Adrenal gland (tissue), 12 donors: Measurements from ENCODE around the gene LTBP2. TPM values are rescaled to one million over a fixed set of nuclear protein-coding genes. Genes with fewer than 3 reads are reported as not detected.

ENCODE experiments used
- DNase-seq, 7 donors: peaks; one replicate each; pipeline ENCODE4 v3.0.0-alpha.2; 2019 to 2020
- H3K27ac ChIP-seq, 5 donors: fragments of 200-600 bp; sonication (generic) in 4 of 5; 1 replicate in 3 of 5; 2 replicates in 2 of 5; pipeline versions ENCODE4 v1.5.1 to v1.8.0; 2016 to 2020; ENCODE audit warnings: mild to moderate bottlenecking in 1 of 5
- H3K27me3 ChIP-seq: fragments of 200-600 bp; 2 replicates; pipeline ENCODE4 v1.8.0; 2021
- H3K36me3 ChIP-seq, 2 donors: fragments of 200-600 bp; replicated peaks in 1 of 2; 1 replicate in 1 of 2; 2 replicates in 1 of 2; pipeline versions ENCODE4 v1.5.1 to v1.8.0; 2018 to 2022
- H3K4me1 ChIP-seq, 2 donors: fragments of 200-600 bp; replicated peaks in 1 of 2; 1 replicate in 1 of 2; 2 replicates in 1 of 2; pipeline versions ENCODE4 v1.5.1 to v1.8.0; 2018 to 2021
- H3K4me3 ChIP-seq, 4 donors: fragments of 200-600 bp; sonication (generic) in 3 of 4; one replicate each; pipeline ENCODE4 v1.5.1; 2016 to 2018
- H3K9me3 ChIP-seq, 3 donors: fragments of 200-600 bp; sonication (generic) in 1 of 3; replicated peaks in 1 of 3; 1 replicate in 2 of 3; 2 replicates in 1 of 3; pipeline versions ENCODE4 v1.5.1 to v1.8.0; 2016 to 2021
- CTCF ChIP-seq, 6 experiments: fragments of 450-650 bp in 4 of 6; fragments of 200-600 bp in 2 of 6; sonication (generic) in 1 of 6; IDR thresholded peaks; 1 replicate in 5 of 6; 2 replicates in 1 of 6; pipeline versions ENCODE4 v1.5.1 to v1.8.0; 2016 to 2021; ENCODE audit warnings: antibody characterized with exemption in 6 of 6, mild to moderate bottlenecking in 2 of 6, moderate library complexity in 1 of 6
- POLR2A ChIP-seq, 2 donors: fragments of 450-650 bp; IDR thresholded peaks; one replicate each; pipeline ENCODE4 v1.6.1; 2017; ENCODE audit warnings: antibody characterized with exemption in 2 of 2, mild to moderate bottlenecking in 2 of 2, moderate library complexity in 1 of 2
- WGBS, 4 donors: extraction: QIAGEN DNeasy Blood & Tissue Kit in 2 of 4; methylation state at CpG; one replicate each; pipeline versions ENCODE4 v1.1.5 to v1.1.7; 2013 to 2017; 5-methylcytosine and 5-hydroxymethylcytosine counted together
- intact Hi-C, 2 donors: fragments of 100-400 bp; cut with DNase I; formaldehyde crosslinking; loops; one replicate each; pipeline versions ENCODE4 v1.14.1 to v1.15.0; 2022 to 2023
- polyA plus RNA-seq, 3 donors: library from polyadenylated mRNA; stranded (reverse); fragments of 200-250 nt in 2 of 3; fragments of 350-450 nt in 1 of 3; fragmentation: Illumina TruSeq in 1 of 3; extraction: RNeasy Lipid Tissue Mini Kit (QIAGEN cat#74804) in 1 of 3; gene quantifications; one replicate each; pipeline ENCODE4 v1.2.3, GENCODE V29; 2013 to 2014
- total RNA-seq, 9 donors: library from RNA; depleted of rRNA in 4 of 9; stranded (reverse); fragments of >200 nt in 4 of 9; fragments of 120-200 nt in 1 of 9; fragmentation: NEBNext Ultra II Directional in 1 of 9; extraction: Animal tissue kit (Norgen Biotek cat#: 25700) in 1 of 9; gene quantifications; one replicate each; pipeline versions ENCODE4 v1.1.0 to v1.2.4, GENCODE V29; 2013 to 2023
- donor health status: healthy with polysubstance abuse.
- donor health status: Bipolar disorder and iron deficiency.
- donor health status: DM: yes; HTN: yes; CAD: no.
- donor health status: DM: no; HTN: no; CAD: no.
- donor health status: DM: no; HTN: no; CAD: no.
- donor health status: DM: yes; HTN: yes; CAD: no.

Gene LTBP2
- total and polyA plus RNA-seq, 12 donors, result 2.1 to 17.0 (median 6.2) TPM

- H3K27ac ChIP-seq, result peak overlapping the region in 1 of 5 donors; percentile 39
- WGBS, 4 donors, result 65 to 80% (median 76%) methylated on average over 6 of the region's 6 CpGs; no CpG with 5 or more reads in 1 of the 4 donors
- no peaks in the 10 kb centered on the region for H3K9me3 ChIP-seq
- TF ChIP-seq POLR2A (IDR thresholded peaks at IDR 0.05), result no peak
- no peak for TF ChIP-seq CTCF (IDR thresholded peaks at IDR 0.05)
- DNase-seq, result peak in 6 of 7 donors; percentile 48 to 79 (median 62)
- no peaks in the 10 kb centered on the region for H3K27me3 ChIP-seq
- intact Hi-C loops, result no loop called here
- no peak overlapping the region for H3K4me3 ChIP-seq
- H3K4me1 ChIP-seq, result no peaks in the 10 kb centered on the region
- H3K36me3 ChIP-seq, result no peaks in the 10 kb centered on the region
Measured at GRCh38 chr14:74552623-74553022, 59.4 kb downstream of the LTBP2 start.

GRCh38 chr14:74551431-74552371, 60.3 kb downstream of the LTBP2 start:
- Histone ChIP-seq H3K27ac (peak overlapping the region in 1 of 5 donors; percentile 28), H3K27me3 (no peaks in the 10 kb centered on the region), H3K9me3 (no peaks in the 10 kb centered on the region), H3K4me1 (no peaks in the 10 kb centered on the region), H3K4me3 (no peak overlapping the region), H3K36me3 (no peaks in the 10 kb centered on the region)
- TF ChIP-seq POLR2A (IDR thresholded peaks at IDR 0.05), result no peak
- TF ChIP-seq CTCF (IDR thresholded peaks at IDR 0.05), result no peak
- intact Hi-C loops, result no loop called here
- DNase-seq, result peak in 4 of 7 donors; percentile 35 to 60 (median 40)
- 65 to 79% (median 73%) methylated on average over 11 to 21 of the region's 21 CpGs for WGBS, 4 donors

GRCh38 chr14:74551001-74551400, 61.0 kb downstream of the LTBP2 start:
- no peak for TF ChIP-seq POLR2A (IDR thresholded peaks at IDR 0.05)
- H3K36me3 ChIP-seq, result no peaks in the 10 kb centered on the region
- no peak overlapping the region for H3K27ac ChIP-seq
- H3K4me3 ChIP-seq, result no peak overlapping the region
- intact Hi-C loops, result no loop called here
- H3K9me3 ChIP-seq, result no peaks in the 10 kb centered on the region
- DNase-seq, result no peak
- H3K27me3 ChIP-seq, result no peaks in the 10 kb centered on the region
- WGBS, 4 donors, result 79 to 95% (median 87%) methylated on average over 6 to 11 of the region's 11 CpGs
- no peaks in the 10 kb centered on the region for H3K4me1 ChIP-seq

- Histone ChIP-seq H3K27ac (no peak overlapping the region), H3K9me3 (no peaks in the 10 kb centered on the region), H3K36me3 (no peaks in the 10 kb centered on the region), H3K27me3 (no peaks in the 10 kb centered on the region), H3K4me1 (no peaks in the 10 kb centered on the region), H3K4me3 (no peak overlapping the region)
- TF ChIP-seq CTCF (IDR thresholded peaks at IDR 0.05), result no peak
- no peak for TF ChIP-seq POLR2A (IDR thresholded peaks at IDR 0.05)
- 0% methylated on average over 1 of the region's 1 CpG for WGBS, 4 donors
- no peak for DNase-seq
- intact Hi-C loops, result no loop called here
Measured at GRCh38 chr14:74550071-74550470, 62.0 kb downstream of the LTBP2 start.
